Measurements from ENCODE around the gene TRMO.

- TF ChIP-seq CTCF (conservative IDR thresholded peaks at IDR 0.05; ENCODE audit: low read depth in 2 of 2), result no peak
- TF ChIP-seq EZH2 (IDR thresholded peaks at IDR 0.05; ENCODE audit: low read depth, unreplicated experiment), result no peak
Observed at GRCh38 chr9:97891736-97892135, 30.6 kb downstream of the TRMO start.

Measured in GM23338 (cell line).